Activated T-cell treated with anti-CD3 and anti-CD28 coated beads, Interleukin-2, amount 50 U/mL, for 72 hours (primary cell): ENCODE data around the gene GRAPL. TPM values are rescaled to one million over a fixed set of nuclear protein-coding genes. Genes with fewer than 3 reads are reported as not detected.
A peak's percentile ranks its signal among the peaks of the same experiment; 100 is the strongest.
"Not testable (repeated sequence)": the region's sequence is repeated elsewhere in the genome, so short reads cannot be mapped to it uniquely, and the experiment has no call there.

Experiments used
- ATAC-seq, 2 donors: fragments of 150-1000 bp; cut with Tn5 transposase; replicated peaks in 1 of 2; 2 replicates each; pipeline ENCODE4 v1.10.0; 2021; ENCODE audit warnings: moderate library complexity in 2 of 2, mild to moderate bottlenecking in 1 of 2
- DNase-seq, 2 donors: peaks; one replicate each; pipeline ENCODE4 v3.0.0; 2021 to 2022; ENCODE audit warnings: mixed read lengths in 1 of 2
- H3K27ac Mint-ChIP-seq: one replicate; pipeline ENCODE4 v1.8.0; 2022; ENCODE audit warnings: mild to moderate bottlenecking, moderate library complexity, mixed read lengths
- H3K27me3 Mint-ChIP-seq: one replicate; pipeline ENCODE4 v1.8.0; 2022; ENCODE audit warnings: low read depth, mixed read lengths
- H3K36me3 Mint-ChIP-seq, 2 donors: one replicate each; pipeline ENCODE4 v1.8.0; 2022; ENCODE audit warnings: mixed read lengths in 2 of 2, mild to moderate bottlenecking in 1 of 2; ENCODE audit not compliant: insufficient read depth in 2 of 2
- H3K4me1 Mint-ChIP-seq: one replicate; pipeline ENCODE4 v1.8.0; 2022; ENCODE audit warnings: low read depth, mixed read lengths
- H3K4me3 Mint-ChIP-seq, 2 donors: one replicate each; pipeline ENCODE4 v1.8.0; 2022; ENCODE audit warnings: mild to moderate bottlenecking in 2 of 2, mixed read lengths in 2 of 2, moderate library complexity in 2 of 2
- H3K9me3 Mint-ChIP-seq, 2 donors: one replicate each; pipeline ENCODE4 v1.8.0; 2022; ENCODE audit warnings: mixed read lengths in 2 of 2
- total RNA-seq, 2 donors: library from RNA; stranded (reverse); gene quantifications; one replicate each; pipeline ENCODE4 v1.2.3, GENCODE V29; 2022

The GRAPL gene
- total RNA-seq, 2 donors from 2014 or later = 2.8 to 5.1 TPM

DNA sequence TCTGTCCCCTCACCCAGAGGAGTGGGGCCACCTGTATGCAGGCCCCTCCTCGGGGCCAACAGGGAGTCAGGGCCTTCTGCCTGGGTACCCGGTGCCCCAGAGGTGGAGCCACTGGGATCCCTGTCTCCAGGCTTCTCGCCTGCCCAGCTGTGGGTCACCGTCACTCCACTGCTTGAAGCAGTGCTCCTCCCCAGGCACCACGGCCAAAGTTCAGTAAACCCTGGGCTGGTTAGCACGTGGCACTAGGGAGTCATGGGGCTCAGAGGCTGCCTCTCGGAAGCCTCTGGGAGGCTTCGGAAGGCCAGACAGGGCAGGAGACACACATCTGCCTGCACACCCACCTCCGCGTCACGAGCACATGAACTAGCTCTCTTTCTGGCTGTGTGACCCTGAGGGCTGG, 18.1 kb downstream of the GRAPL start:
- not testable (repeated sequence) for DNase-seq, ATAC-seq, H3K36me3 Mint-ChIP-seq, H3K27ac Mint-ChIP-seq, H3K9me3 Mint-ChIP-seq, H3K4me1 Mint-ChIP-seq, H3K27me3 Mint-ChIP-seq, H3K4me3 Mint-ChIP-seq

- H3K9me3 Mint-ChIP-seq, ATAC-seq, H3K4me1 Mint-ChIP-seq, DNase-seq, H3K36me3 Mint-ChIP-seq, H3K4me3 Mint-ChIP-seq, H3K27ac Mint-ChIP-seq, H3K27me3 Mint-ChIP-seq: not testable (repeated sequence)
These were observed 23.6 kb downstream of the GRAPL start for GRCh38 chr17:19150678-19151615.

DNA sequence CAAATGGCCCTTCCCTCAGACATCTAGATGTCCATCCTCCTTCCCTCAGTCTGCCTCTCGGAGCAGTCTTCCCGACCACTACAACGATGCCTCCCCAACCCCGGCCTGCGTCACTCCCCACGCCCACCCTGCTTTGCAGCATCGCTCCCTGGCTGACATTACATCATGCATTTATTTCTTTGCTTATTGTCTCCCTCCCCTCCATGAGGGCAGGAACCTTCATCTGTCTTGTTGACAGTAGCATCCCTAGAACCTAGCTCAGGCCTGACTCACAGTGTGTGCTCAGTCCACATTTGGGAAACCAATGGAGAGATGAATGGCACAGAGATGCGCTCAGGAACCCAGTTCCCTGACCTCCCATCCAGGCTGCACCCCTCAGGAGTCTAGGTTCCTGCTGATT, 30.2 kb downstream of the GRAPL start:
- DNase-seq, H3K4me3 Mint-ChIP-seq, H3K27ac Mint-ChIP-seq, H3K27me3 Mint-ChIP-seq, H3K4me1 Mint-ChIP-seq, ATAC-seq, H3K36me3 Mint-ChIP-seq, H3K9me3 Mint-ChIP-seq: not testable (repeated sequence)

- not testable (repeated sequence) for H3K27ac Mint-ChIP-seq, H3K36me3 Mint-ChIP-seq, ATAC-seq, DNase-seq, H3K4me1 Mint-ChIP-seq, H3K27me3 Mint-ChIP-seq, H3K4me3 Mint-ChIP-seq, H3K9me3 Mint-ChIP-seq
These were observed 31.1 kb downstream of the GRAPL start for GRCh38 chr17:19158478-19158877.

- H3K4me1 Mint-ChIP-seq, H3K36me3 Mint-ChIP-seq, H3K9me3 Mint-ChIP-seq, DNase-seq, H3K4me3 Mint-ChIP-seq, H3K27me3 Mint-ChIP-seq, H3K27ac Mint-ChIP-seq, ATAC-seq: not testable (repeated sequence)
These were observed 31.5 kb downstream of the GRAPL start for GRCh38 chr17:19158938-19159337.

DNA sequence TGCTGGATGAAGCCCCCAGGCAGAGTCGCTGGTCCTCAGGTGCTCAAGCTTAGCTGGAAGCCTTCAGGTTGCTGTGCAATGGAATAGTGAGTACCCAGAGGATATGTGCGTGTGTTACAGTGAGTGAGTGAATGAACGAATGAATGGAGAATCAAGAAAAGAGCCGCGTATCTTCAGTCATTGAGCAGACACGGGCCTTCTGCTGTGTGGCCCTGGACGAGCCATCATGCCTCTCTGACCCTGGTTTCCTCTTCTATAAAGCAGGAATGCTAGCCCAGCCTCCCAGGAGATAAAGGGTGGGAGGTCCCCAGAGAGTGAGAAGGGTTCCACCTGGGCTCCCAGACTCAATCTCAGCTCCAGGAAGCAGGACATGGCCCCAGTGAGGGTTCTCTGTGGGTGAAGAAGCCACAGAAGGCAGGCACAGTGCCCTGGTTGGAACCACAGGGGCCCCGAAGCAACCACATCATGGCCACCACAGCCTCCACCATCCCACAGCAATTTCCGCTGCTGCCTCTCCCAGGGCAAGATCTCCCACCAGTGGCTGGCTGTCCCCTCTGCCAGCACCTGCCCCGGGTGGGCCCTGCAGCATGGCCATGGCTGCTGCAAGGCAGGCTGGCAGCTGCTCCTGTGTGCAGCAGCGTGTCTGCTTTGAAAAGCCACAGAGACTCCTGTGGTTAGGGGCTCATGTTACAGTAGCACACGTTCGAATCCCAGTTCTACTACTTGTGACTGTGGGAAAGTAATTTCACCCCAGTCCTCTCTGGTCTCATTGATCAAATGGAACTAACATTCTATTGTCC, 34.1 kb downstream of the GRAPL start:
- peak; percentile 66 to 81 for ATAC-seq
- not testable (repeated sequence) for H3K9me3 Mint-ChIP-seq, H3K4me1 Mint-ChIP-seq, DNase-seq, H3K4me3 Mint-ChIP-seq, H3K27ac Mint-ChIP-seq, H3K27me3 Mint-ChIP-seq, H3K36me3 Mint-ChIP-seq

GRCh38 chr17:19162384-19163216, 35.2 kb downstream of the GRAPL start:
- not testable (repeated sequence) for H3K9me3 Mint-ChIP-seq, H3K4me1 Mint-ChIP-seq, H3K4me3 Mint-ChIP-seq

GRCh38 chr17:19174422-19174821, 47.0 kb downstream of the GRAPL start:
- not testable (repeated sequence) for H3K36me3 Mint-ChIP-seq, H3K9me3 Mint-ChIP-seq, H3K27me3 Mint-ChIP-seq, ATAC-seq, H3K4me1 Mint-ChIP-seq, DNase-seq, H3K27ac Mint-ChIP-seq, H3K4me3 Mint-ChIP-seq

More at GRCh38 chr17:19162384-19163216, 35.2 kb downstream of the GRAPL start:
- H3K27me3 Mint-ChIP-seq, H3K36me3 Mint-ChIP-seq, H3K27ac Mint-ChIP-seq, DNase-seq: not testable (repeated sequence)
- peak; percentile 33 to 51 for ATAC-seq

DNA sequence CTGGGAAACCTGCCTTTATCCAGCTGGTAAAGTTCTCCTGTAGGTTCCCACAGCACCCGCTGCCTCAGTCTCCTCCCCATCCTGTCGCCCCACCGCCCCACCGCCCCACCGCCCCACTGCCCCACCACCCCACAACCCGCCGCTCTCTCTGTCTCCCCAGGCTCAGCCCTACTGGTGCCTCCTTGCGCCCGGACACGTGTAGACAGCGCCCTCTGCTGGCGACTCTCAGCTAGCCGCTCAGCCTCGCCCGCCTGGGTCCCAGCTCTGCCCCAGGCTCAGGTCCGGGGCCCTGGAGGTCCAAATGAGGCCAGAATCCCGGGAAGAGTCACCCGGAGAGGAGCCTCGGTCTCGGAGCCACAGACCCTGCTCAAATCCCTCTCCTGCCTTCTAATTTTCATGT, 48.0 kb downstream of the GRAPL start:
- H3K27ac Mint-ChIP-seq, H3K4me3 Mint-ChIP-seq, H3K4me1 Mint-ChIP-seq, H3K27me3 Mint-ChIP-seq, DNase-seq, H3K36me3 Mint-ChIP-seq, H3K9me3 Mint-ChIP-seq: not testable (repeated sequence)
- peak; percentile 98 to 99 for ATAC-seq

GRCh38 chr17:19181040-19181875, 53.9 kb downstream of the GRAPL start:
- not testable (repeated sequence) for H3K36me3 Mint-ChIP-seq, H3K27ac Mint-ChIP-seq, H3K4me1 Mint-ChIP-seq, H3K27me3 Mint-ChIP-seq, H3K9me3 Mint-ChIP-seq, DNase-seq, H3K4me3 Mint-ChIP-seq
- ATAC-seq = peak; percentile 99

DNA sequence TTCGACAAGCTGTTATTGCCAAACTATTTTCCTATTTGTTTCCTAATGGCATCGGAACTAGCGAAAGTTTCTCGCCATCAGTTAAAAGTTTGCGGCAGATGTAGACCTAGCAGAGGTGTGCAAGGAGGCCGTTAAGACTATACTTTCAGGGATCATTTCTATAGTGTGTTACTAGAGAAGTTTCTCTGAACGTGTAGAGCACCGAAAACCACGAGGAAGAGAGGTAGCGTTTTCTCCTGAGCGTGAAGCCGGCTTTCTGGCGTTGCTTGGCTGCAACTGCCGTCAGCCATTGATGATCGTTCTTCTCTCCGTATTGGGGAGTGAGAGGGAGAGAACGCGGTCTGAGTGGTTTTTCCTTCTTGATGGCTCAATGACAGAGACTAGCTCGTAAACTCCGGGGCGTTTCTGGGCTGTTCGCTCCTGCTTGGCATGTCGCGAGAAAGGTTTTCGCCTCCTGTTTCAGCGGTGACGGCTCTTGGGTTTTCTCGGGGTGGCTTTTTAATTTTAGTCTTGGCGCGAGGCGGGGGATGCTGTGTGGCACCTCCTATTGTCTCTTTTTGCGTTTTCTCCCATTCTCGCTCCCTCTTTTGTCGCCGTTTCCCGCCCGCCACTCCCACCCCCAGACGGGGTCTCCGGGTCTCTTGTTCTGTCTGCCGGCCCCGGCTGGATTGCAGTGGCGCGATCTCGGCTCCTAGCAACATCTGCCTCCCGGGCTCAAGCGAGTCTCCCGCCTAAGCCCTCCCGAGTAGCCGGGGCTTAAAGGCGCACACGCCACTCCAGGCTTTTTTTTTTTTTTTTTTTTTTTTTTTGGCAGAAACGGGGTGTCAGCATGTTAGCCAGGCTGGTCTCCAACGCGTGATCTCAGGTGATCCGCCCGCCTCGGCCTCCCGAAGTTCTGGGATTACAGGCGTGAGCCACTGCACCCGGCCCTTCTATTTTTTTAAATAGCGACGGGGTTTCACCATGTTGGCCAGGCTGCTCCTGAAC, 60.8 kb downstream of the GRAPL start:
- DNase-seq = peak; percentile 97 to 98
- ATAC-seq = peak; percentile 53 to 60

More for the DNA sequence above, 60.8 kb downstream of the GRAPL start:
- not testable (repeated sequence) for H3K27ac Mint-ChIP-seq, H3K36me3 Mint-ChIP-seq, H3K4me3 Mint-ChIP-seq, H3K4me1 Mint-ChIP-seq, H3K9me3 Mint-ChIP-seq, H3K27me3 Mint-ChIP-seq
